A204.1 (cell line): ENCODE results near the gene SLC30A7.

Experiments
- FAIRE-seq: peaks from 2 replicates; lab custom pipeline; 2012; peaks lifted over from hg19 to GRCh38; lab: Jason Lieb, UNC

Gene SLC30A7

DNA sequence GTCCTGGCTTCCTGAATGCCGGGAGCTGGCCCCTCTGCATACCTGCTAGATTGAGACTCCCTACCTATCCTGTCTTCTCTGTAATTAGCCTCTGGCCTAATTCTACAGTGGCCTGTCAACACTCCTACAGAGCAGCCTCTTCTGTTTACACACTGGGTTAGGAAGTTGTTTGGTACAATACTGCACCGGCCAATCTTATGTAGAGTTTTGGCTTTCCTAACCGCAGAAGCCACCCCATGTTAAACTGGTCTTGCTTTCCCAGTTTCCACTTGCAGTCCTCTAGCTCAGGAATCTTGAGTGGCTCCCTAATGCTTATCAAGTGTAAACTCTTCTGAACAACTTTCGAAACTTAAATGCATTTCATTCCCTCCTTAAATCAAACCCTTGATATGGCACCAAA is 86.9 kb downstream of the SLC30A7 start:
- no peak for FAIRE-seq

DNA sequence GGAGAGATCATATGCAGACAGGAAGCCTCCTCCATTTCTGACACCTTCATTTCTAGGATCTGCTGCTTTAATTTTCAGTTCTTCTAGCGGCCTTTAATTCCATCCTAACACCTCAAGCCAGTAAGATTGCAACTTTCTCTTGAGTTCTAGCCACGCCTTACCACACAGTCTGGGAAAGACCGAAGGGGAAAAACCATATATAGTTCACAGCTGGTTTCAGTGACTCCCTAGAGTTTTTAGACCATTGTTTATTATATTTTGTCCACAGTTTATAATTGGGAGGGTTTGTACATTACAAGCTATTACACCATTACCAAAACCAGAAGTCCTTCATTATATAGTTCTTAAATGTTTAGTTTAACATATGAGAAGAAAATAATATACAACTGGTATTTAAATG is 92.2 kb downstream of the SLC30A7 start:
- FAIRE-seq, result no peak

DNA sequence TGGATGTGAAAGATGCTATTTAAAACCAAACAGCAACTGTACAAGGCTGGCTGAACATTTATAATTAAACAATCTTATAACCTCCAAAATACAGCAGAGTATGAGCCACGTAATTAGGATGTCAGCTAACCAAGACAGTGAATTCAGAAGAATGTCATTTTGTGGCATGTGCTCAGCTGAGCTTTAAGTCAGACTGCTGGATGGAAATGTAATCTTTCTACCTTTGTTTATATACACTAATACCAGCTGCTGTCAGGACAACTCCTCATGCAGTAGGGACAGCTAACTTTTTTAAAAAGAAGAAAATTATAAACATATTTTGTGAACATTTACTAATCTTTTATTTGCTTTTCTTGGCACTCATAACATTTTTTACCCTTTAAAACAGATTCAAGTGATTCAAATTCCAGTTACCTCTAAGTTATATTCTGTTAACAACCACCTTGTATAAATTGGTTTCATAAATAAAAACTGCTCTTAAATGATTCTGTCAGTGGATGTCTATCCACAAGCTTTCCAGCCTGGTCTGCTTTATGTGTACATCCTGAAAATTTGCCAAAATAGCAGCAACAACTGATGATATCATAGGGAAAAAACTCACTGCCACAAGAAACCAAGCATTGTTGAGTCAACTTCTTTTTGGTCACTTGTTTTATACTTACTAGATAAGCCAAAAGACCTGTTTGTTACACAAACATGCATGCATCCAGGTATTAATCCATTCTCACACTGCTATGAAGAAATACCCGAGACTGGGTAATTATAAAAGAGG is 93.6 kb downstream of the SLC30A7 start:
- no peak for FAIRE-seq

DNA sequence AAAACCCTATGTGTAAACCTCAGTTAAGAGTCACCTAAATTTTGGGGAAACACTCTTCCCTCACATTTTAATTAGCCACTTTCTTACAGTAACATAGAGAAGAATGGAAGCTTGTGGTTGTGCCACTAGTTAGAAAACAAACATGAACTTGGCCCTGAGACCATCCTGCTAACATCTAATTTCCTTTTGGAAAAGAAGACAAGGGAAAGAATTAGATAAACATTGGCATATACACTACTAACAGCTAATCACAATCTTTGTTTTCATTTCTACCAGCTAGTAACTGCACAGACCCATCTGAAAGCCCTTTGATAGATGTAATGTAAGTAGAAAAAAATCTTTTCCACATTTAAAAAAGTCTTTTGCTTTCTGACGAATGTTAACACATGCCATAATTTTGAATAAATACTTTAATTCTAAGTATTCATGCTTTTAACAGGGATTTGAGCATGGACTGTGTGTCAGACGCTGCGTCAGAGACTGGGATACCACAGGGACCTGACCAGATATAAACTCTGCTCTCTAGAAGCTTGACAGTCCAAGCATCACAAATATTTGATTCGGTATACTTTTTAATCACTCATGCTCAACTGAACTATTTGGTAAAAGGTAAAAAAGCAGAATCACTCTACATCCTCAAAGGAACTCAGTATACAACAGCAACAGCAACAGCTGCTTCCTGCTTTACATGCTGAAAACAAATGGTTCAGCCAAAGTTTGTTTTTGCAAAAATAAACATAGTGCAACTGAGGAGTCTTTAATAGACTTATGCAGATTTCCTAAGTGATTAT is 99.5 kb downstream of the SLC30A7 start:
- FAIRE-seq, result no peak

DNA sequence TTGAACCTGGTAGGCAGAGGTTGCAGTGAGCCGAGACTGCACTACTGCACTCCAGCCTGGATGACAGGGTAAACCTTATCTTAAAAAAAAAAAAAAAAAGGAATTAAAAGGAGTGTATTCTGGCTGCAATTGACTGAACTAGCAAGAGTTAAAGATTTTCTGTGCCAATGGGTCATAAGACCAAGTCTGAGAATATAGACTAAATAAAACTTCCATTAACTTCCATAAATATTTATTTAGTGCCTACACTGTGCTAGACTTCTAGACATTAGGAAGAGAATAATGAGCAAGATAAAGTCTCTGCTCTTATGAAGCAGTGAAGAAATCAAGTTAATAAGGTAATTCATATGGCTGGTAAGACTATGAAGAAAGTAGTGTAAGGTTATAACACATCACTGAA is 102.5 kb downstream of the SLC30A7 start:
- FAIRE-seq, result no peak

DNA sequence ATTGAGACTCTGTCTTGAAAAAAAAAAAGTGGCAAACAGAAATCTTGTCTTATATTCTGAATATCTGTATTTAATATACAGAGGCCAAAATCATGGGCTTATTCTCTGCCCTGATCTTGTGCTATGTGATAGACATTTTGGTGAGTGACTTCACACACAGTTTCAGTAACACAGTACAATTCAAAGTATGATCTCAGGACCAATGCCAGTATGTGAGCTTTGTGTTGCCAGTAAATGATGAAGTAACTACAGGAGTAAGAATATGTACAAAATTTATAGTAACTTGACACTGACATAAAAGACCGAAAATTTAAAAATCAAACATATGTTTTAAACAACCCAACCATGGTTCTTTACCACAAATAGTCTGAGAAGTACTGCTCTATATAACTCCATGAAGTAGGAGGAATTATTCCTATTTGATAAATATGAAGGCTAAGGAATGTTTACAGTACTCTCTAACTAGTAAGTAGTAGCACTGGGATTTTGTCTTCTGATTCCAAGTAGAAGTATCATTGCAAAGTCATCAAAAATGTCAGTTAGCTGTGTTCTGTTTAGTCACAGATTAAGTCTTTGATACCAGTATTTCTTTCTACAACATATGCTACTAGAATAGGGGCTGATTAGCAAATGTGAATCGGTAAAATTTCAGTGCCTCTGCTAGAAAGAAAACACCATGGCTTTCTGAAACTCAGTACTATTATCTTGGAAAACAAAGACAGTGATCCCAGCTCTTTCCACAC is 104.4 kb downstream of the SLC30A7 start:
- FAIRE-seq, result no peak

DNA sequence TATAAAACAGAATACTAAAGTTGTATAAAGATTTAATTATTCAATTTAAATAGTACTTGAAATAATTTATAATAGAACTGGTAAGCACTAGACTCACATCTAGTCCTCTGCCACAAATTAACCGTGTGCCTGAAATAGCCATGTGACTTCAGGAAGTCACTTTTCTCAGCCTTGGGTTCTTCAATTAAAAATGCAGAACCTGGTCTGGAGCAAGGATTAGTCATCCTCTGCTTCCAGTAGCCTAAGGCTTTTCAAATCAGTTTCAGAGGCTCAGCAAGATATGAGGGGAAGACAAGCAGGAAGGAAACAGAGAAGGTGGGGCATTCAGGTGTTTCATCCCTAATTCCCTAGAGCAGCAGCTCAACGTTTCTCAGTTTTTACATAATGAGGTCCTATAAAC is 106.7 kb downstream of the SLC30A7 start:
- no peak for FAIRE-seq

DNA sequence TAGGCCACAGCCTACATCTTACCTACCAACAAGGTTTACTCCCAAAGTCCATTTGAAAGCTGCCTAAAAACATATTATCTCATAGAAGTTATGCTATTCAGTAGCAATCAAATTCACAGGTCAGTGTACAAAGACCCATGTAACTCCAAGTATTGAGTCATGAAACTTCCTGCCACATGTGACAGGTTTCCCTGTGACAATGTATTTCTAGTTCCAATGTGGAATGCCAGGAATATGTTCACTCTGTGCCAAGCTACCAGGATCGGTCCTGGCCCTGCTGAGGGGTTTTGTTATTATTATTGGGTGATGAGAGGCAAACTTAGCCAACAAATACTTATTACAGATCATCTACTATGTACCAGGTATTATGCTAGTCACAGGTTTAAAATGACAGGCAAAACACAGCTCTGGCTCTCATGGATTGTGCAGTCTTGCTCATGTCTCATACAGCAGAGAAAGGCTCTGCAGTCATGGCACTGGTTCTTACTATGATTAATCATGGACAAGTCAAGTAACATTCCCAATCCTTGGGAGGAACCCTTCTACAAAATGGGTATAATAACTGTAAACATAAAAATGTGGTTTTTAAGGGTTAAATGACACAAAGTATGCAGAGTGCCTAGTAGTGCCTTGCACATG is 107.2 kb downstream of the SLC30A7 start:
- FAIRE-seq, result no peak

DNA sequence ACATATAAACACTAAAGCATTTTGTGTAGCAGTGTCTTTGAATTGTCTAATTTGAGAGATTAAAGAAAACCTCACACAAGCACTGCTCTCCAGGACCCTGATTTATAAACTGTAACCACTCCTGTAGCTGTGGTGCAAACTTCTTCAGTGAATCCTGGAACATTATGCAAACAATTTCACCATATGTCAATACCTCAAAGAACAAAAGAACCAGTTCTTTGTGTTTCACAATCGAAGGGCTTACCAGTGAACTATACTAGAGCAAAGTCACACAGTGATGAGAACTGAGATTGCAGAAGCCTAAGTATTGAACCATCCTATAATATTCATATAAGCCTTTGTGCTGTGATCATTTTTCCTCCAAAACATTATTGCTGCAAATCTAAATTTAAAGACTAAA is 108.2 kb downstream of the SLC30A7 start:
- FAIRE-seq, result no peak

DNA sequence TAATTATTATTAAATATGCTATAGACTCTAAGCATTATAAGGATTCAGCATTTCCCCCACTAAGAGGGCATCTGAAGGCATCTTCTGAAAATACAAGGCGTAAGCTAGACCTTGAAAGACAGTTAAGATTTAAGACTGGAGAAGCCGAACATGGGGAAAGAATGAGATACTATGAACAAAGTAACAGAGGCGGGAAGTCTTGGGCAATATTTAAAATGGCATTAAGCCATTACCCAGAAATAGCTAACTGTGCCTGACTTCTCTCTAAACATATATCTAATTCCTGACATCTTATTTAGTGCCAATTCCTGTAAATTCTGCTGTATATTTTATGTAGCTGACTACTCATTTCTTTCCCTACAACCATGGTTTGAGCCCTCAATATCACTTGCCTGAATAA is 108.8 kb downstream of the SLC30A7 start:
- no peak for FAIRE-seq

DNA sequence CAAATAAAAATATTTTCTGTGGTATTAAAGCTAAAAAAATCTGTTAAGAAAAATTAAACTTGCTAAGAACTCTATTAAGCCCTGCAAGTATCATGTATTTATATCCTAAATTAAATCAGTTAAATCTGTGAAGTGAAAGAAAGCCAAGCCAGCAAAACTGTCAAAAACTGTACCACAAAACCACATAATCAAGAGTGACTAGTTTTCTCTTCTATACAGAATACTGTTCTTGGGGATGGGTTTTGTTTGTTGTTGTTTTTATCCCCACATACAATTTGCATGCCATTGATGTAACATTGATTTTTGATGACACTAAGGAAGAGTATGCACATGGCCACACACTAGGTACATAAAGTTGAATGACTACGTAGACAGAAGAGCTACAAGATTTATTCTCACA is 109.3 kb downstream of the SLC30A7 start:
- peak; percentile 11 for FAIRE-seq

DNA sequence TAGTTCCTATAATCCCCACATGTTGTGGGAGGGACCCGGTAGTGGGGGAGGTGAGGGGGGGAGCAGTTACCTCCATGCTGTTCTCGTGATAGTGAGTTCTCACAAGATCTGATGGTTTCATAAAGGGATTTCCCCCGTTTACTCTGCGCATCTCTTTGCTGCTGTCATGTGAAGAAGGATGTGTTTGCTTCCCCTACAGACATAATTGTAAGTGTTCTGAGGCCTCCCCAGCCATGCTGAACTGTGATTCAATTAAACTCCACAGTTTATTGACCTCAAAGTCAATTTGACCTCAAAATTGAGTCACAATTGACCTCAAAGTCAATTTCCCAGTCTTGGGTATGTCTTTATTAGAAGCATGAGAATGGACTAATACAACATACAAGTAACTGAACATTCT is 110.0 kb downstream of the SLC30A7 start:
- FAIRE-seq, result no peak

DNA sequence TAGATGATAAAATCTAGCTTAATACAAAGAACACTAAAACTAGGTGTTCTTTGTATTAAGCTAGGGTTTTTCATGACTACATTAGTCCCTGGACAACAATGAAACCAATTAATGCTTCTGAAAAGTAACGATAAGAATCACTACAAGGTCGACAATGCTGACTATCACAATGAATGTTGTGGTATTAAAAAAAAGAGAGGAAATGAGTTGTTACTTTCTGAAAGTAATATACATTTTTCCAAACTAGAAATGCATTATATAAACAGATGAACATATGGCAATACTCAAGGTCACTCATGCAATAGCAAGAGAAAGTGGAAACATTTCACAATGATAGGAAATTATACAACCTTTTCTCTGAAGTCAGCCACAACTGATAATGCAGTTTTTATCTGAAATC is 110.7 kb downstream of the SLC30A7 start:
- no peak for FAIRE-seq

DNA sequence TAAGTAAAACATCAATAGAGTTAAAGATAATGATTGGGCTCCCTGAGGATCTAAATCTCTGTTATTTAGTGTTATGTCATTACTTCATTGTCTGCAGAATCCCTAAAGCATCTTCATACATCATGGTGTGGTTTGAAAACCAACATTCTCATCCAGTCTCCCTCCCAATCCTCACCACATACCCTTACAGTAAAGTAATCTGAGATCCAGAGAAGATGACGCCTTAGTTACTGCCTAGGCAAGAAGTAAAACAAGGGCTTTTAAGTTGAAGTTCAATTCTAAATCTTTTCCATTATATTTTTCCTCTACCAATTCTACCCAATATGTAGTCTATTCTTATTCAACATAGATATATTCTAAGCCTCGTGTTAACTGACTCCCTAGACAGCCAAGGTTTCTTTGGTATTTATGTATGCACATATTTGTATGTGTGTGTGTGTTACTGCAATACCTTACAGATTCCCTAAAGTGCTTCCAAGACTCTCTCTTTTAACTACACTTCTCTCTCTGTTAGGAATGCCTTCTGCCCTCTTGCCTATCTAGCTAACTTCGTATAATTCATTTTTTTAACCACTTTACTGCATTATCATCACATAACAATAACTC is 112.4 kb downstream of the SLC30A7 start:
- FAIRE-seq, result no peak

DNA sequence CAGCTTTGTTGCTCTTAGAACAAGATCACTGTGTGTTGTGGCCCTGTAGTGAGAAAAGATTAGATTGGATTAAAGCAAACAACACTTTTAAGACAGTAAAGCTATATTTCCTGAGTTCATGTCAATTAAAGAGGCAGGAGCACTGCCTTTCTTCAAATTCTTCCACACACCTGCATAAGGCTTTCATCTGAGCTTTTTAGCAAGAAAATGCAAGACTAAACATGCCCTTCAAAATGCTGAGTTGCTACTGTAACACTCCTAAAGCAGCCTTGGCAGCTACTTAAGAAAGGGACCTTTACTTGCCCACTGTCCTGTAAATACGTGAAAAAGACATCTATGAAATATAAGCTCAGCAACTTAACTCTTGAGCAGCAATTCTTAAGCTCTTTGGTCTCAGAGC is 117.9 kb downstream of the SLC30A7 start:
- no peak for FAIRE-seq

DNA sequence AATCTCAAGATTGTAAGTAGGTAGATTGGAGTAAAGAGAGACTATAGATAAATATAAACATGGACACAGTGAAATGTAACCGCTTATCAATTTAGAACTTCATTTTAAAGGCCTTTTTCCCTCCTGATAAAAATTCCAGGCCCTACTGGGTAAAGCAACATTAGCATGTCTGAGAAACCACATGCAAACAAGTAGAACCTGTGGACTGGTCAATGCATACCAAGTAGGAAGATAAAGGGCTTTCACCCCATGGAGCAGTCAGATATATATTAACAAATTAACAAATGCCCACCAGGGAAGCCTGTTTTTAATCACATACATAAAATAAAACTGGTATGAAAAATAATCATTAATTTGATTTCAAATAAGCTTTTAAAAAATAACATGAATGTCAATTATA is 121.6 kb downstream of the SLC30A7 start:
- no peak for FAIRE-seq

DNA sequence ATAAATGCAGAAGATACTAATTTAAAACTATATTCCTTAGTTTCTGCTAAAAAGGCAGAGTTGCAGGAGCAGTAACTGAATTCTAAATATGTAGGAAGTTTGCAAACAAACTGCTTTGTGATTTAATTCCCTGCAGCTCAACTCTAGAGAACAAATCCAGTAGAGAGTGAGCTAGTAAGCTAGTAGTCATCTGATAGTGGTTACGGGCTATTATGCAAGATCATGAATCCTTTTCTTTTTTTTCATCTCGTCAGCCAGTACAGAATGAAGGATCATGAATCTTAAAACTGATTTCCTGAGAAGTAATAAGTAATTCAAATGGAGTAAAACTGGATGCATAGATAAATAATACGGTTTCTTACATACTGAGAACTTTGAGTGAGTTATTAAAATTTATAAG is 126.4 kb downstream of the SLC30A7 start:
- no peak for FAIRE-seq

DNA sequence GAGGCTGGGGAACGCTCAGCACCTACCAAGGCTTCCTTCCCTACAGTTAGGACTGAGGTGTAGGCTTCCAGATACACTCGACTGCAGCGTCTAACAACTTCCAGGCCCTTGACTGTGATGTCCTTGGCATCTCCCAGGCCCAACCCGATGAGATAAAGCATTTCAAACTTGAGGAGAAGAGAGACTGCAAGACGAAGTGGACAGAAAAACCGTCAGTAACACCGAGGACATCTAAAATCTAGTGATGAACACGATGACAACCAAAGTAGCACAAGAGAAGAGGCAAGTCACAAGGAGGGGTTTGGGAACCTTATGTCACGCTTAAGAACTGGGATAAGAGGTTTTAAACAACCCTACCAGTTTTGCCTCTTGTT is 129.4 kb downstream of the SLC30A7 start:
- no peak for FAIRE-seq

DNA sequence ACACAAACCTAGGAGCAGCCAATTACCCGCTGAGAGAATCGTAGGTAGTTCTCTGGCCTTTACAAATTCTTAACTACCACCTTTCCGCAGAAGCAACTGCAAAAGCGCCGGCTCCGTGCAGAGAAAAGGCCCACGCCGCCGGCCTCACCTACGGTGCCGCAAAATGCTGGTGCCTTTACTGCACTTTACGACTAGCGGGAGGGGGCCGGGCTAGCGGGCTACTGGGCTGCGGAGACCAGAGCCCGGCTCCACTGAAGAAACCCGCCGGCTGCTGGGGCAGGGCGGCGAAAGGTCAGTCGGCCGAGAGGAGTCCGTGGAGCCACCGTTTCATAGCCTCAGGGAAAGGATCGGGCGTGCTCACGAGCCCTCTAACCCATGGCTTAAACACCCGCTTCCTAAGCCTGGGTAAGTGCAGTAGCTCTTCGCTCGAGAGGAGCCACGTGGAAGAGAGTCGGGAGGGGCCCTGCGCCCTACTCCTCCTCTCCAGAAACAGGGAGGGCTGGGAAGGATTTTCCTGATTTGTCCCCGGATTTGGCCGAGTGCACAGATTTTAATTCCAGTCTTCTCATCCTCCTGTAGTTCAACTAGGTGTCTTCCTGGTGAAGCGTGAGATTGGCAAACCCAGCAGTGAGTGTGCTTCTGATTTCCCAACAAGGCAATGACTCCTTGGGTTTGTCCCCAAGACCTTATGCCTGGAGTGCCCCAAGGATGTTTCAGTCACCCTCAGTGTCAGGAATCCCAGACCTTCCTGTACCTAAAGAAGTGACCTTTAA is 130.0 kb downstream of the SLC30A7 start, which contains the start of gene DPH5:
DPH5 (minus strand) TSS at position 128 of the 773 bp plus-strand sequence. CDS start 341 bp downstream, outside the sequence.
- peak; percentile 30 for FAIRE-seq

DNA sequence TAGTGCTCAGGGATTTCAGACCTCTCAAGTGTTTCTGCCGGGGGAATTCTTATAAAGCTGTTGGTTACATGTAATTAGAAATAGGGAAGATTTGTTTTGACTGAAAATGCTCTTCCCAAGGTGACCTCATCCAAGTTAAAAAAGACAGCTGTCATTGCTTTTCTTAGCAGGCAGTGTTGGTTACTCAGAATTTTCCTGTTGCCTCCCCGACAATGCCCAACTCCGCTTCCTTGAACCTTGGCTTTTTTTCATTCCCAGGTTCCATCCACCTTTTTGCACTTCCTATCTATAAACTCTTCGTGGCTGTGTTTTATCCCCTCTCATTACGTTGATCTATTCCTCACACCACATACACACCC is 130.5 kb downstream of the SLC30A7 start:
- no peak for FAIRE-seq

DNA sequence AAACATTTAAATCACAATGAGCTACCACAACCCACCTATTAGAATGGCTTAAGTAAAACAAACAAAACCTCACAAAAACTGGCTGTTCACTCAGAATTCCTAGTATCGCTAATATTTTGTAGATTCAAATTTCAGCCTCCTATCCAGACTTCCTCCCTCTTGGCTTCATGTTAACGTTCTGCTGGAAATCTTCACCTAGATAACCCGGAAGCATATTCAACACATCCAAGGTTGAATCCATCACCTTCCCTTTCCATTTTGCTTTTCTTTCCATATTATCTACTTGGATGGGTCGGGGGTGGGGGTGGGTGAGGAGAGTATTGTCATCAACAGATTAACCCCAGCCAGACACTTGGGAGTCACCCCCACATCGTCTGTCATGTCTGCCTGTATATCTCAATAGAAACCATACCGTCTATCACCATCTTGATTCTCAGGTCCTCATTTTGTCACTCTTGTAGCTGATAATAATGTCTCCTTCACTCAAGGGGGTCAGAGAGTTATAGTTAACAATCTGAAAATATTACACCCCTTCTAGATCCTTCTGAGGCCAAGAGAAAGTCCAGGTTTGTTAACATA is 131.4 kb downstream of the SLC30A7 start:
- no peak for FAIRE-seq
